Panc1 (cell line): ENCODE data around the gene ZDHHC19. TPM values are rescaled to one million over a fixed set of nuclear protein-coding genes. Genes with fewer than 3 reads are reported as not detected.
A peak's percentile ranks its signal among the peaks of the same experiment; 100 is the strongest.

Source experiments
- ATAC-seq: fragments of 200-7000 bp; cut with Tn5 transposase; 2 replicates; pipeline ENCODE4 v1.9.1; 2020; ENCODE audit warnings: mild to moderate bottlenecking, moderate library complexity
- BruUV-seq: library from RNA; stranded (reverse); fragments of 400-500 nt; replicated peaks from 2 replicates; lab custom pipeline; 2021; lab: Mats Ljungman, UMichigan
- CTCF ChIA-PET: fragments of 300-600 bp; sonication (Branson Sonifier 250); formaldehyde crosslinking; loops from one replicate; lab custom pipeline; 2022; ENCODE audit warnings: antibody characterized with exemption; lab: Charles Lee
- POLR2A ChIA-PET: fragments of 300-600 bp; sonication (Branson Sonifier 250); formaldehyde crosslinking; loops from one replicate; lab custom pipeline; 2022; ENCODE audit warnings: antibody characterized with exemption; lab: Charles Lee
- DNase-seq: peaks from one replicate; pipeline ENCODE4 v3.0.0-alpha.2; 2010; ENCODE audit warnings: low read depth, low spot score
- H3K27ac ChIP-seq: 2 replicates; pipeline ENCODE4 v1.5.1; 2011; ENCODE audit warnings: mild to moderate bottlenecking, low read length, inconsistent platforms
- H3K27me3 ChIP-seq: fragments of 200-500 bp; sonication (Bioruptor generic); 2 replicates; pipeline ENCODE4 v1.6.0; 2014; ENCODE audit warnings: low read length, inconsistent platforms; ENCODE audit not compliant: control insufficient read depth, insufficient read depth
- H3K36me3 ChIP-seq: fragments of 200-500 bp; sonication (Bioruptor generic); 2 replicates; pipeline ENCODE4 v1.5.1; 2014; ENCODE audit warnings: inconsistent platforms, mild to moderate bottlenecking, low read length, moderate library complexity; ENCODE audit not compliant: control insufficient read depth, insufficient read depth
- H3K4me1 ChIP-seq: 2 replicates; pipeline ENCODE4 v1.5.1; 2011; ENCODE audit warnings: inconsistent platforms, mild to moderate bottlenecking, low read length, moderate library complexity; ENCODE audit not compliant: control insufficient read depth, insufficient read depth
- H3K4me3 ChIP-seq, 2 experiments: 2 replicates each; pipeline ENCODE4 v1.5.1; 2011 to 2012; ENCODE audit warnings: low read depth in 2 of 2, low read length in 2 of 2, mild to moderate bottlenecking in 2 of 2, inconsistent platforms in 1 of 2, moderate library complexity in 1 of 2
- H3K9me3 ChIP-seq: fragments of 200-500 bp; sonication (Bioruptor generic); 2 replicates; pipeline ENCODE4 v1.5.1; 2014; ENCODE audit warnings: low read depth, mild to moderate bottlenecking, inconsistent platforms, low read length, moderate library complexity; ENCODE audit not compliant: control insufficient read depth, insufficient read depth
- POLR2AphosphoS5 ChIP-seq: IDR thresholded peaks from 2 replicates; pipeline ENCODE4 v1.6.1; 2012; ENCODE audit warnings: mild to moderate bottlenecking, low read depth, low read length, moderate library complexity
- SIN3A ChIP-seq: IDR thresholded peaks from 2 replicates; pipeline ENCODE4 v1.6.1; 2012; ENCODE audit warnings: low read depth, mild to moderate bottlenecking, low read length, moderate library complexity, borderline replicate concordance; ENCODE audit not compliant: insufficient read depth
- TCF7L2 ChIP-seq: IDR thresholded peaks from 2 replicates; pipeline ENCODE4 v1.6.1; 2011; ENCODE audit warnings: mild to moderate bottlenecking, low read depth, low read length, inconsistent platforms
- in situ Hi-C: cut with HindIII; loops from 2 replicates; pipeline ENCODE4 v1.10.0; 2016; ENCODE audit warnings: low sequenced_read_pairs, low pct_unique_long_range_greater_than_20kb
- intact Hi-C: fragments of 100-400 bp; cut with micrococcal nuclease; formaldehyde crosslinking; loops from one replicate; pipeline ENCODE4 v1.10.0; 2022; ENCODE audit not compliant: unreplicated experiment
- total RNA-seq: library from RNA; stranded (reverse); gene quantifications from one replicate; pipeline ENCODE4 v1.2.1, GENCODE V29; 2021; ENCODE audit not compliant: unreplicated experiment
- TF ChIP-seq, protein P1 (sequence below), 2 experiments: IDR thresholded peaks; 2 replicates each; pipeline ENCODE4 v1.6.1; 2011 to 2012; ENCODE audit warnings: low read depth in 2 of 2, control low read depth in 1 of 2, low read length in 1 of 2, mild to moderate bottlenecking in 1 of 2, moderate library complexity in 1 of 2; ENCODE audit not compliant: insufficient read depth in 1 of 2
- TF ChIP-seq, protein P2 (sequence below): fragments of 450-650 bp; IDR thresholded peaks from 2 replicates; pipeline ENCODE4 v1.5.1; 2017; ENCODE audit warnings: mild to moderate bottlenecking

The ZDHHC19 gene
- total RNA-seq, 1 experiment from 2014 or later: 0.33 TPM

DNA sequence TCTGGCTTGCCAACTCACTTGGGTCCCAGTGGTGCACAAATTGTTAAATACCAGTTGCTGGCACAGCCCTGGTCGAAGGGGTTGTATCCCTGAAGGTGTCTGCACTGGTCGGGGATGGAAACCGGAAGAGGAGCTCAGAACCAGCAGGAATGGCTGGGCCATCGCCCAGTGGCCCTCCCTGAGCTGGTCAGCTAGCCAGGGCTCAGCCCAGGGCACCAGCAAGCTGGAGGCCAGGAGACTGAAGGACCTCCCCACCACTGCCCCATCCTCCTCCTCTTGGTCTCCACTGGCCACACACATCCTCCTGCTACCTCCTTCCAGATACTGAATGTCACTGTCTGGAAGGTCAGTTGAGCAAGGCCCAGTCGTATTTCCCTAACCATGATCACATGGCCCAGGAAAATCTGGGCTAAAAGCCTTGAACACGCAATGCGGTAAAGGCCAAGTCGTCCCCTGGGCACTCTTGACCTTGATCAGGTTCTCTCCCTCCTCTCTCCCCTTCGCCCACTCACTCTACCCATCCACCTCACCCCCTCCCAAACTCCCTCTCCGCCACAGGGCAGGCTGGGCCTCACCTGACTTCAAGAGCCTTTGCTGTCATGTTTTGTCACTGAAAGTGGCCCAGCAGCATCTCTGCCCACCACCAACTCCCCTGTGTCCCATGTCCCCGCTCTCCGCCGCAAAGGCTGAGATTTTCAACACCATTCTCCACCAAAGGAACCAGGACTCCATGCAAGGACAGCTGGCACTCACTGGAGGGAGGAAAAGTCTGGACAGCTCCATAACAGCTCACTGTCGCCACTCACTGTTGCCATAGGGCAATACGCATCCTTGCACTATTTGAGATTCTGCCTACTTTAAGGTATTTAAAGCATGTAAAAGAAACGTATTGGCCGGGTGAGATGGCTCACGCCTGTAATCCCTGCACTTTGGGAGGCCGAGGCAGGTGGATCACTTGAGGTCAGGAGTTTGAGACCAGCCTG, 12.1 kb downstream of the ZDHHC19 start:
- intact Hi-C loops (no loop called here), in situ Hi-C loops (loop anchor here (25.0 kb wide), 1 partner anchor 112 kb away; the partner anchor contains the start of gene TFRC)
- Histone ChIP-seq H3K27ac (no peak overlapping the region), H3K27me3 (no peaks in the 10 kb centered on the region), H3K36me3 (no peaks in the 10 kb centered on the region), H3K4me1 (peaks cover 4% of the 10 kb centered on the region; the same call in 1 of the 2 replicates), H3K4me3 (no peak overlapping the region), H3K9me3 (no peaks in the 10 kb centered on the region)
- no peak for DNase-seq
- ATAC-seq: peak; percentile 33
- POLR2A ChIA-PET: interaction anchor here (0.5 kb wide), 1 partner anchor 52 kb away, joined by 5 read pairs; no protein-coding TSS in a partner anchor
- TF ChIP-seq SIN3A: no peak
- TF ChIP-seq, protein P1, sequence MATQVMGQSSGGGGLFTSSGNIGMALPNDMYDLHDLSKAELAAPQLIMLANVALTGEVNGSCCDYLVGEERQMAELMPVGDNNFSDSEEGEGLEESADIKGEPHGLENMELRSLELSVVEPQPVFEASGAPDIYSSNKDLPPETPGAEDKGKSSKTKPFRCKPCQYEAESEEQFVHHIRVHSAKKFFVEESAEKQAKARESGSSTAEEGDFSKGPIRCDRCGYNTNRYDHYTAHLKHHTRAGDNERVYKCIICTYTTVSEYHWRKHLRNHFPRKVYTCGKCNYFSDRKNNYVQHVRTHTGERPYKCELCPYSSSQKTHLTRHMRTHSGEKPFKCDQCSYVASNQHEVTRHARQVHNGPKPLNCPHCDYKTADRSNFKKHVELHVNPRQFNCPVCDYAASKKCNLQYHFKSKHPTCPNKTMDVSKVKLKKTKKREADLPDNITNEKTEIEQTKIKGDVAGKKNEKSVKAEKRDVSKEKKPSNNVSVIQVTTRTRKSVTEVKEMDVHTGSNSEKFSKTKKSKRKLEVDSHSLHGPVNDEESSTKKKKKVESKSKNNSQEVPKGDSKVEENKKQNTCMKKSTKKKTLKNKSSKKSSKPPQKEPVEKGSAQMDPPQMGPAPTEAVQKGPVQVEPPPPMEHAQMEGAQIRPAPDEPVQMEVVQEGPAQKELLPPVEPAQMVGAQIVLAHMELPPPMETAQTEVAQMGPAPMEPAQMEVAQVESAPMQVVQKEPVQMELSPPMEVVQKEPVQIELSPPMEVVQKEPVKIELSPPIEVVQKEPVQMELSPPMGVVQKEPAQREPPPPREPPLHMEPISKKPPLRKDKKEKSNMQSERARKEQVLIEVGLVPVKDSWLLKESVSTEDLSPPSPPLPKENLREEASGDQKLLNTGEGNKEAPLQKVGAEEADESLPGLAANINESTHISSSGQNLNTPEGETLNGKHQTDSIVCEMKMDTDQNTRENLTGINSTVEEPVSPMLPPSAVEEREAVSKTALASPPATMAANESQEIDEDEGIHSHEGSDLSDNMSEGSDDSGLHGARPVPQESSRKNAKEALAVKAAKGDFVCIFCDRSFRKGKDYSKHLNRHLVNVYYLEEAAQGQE (IDR thresholded peaks at IDR 0.05; ENCODE audit: insufficient read depth in 1 of 2, low read depth in 2 of 2, low read length in 1 of 2): no peak
- TF ChIP-seq, protein P2, sequence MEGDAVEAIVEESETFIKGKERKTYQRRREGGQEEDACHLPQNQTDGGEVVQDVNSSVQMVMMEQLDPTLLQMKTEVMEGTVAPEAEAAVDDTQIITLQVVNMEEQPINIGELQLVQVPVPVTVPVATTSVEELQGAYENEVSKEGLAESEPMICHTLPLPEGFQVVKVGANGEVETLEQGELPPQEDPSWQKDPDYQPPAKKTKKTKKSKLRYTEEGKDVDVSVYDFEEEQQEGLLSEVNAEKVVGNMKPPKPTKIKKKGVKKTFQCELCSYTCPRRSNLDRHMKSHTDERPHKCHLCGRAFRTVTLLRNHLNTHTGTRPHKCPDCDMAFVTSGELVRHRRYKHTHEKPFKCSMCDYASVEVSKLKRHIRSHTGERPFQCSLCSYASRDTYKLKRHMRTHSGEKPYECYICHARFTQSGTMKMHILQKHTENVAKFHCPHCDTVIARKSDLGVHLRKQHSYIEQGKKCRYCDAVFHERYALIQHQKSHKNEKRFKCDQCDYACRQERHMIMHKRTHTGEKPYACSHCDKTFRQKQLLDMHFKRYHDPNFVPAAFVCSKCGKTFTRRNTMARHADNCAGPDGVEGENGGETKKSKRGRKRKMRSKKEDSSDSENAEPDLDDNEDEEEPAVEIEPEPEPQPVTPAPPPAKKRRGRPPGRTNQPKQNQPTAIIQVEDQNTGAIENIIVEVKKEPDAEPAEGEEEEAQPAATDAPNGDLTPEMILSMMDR: no peak
- BruUV-seq: no TSS peak
- CTCF ChIA-PET: interaction anchor here (0.5 to 3.0 kb wide), 7 partner anchors 16 to 173 kb away, joined by 3 to 20 read pairs (median 4); no protein-coding TSS in a partner anchor

DNA sequence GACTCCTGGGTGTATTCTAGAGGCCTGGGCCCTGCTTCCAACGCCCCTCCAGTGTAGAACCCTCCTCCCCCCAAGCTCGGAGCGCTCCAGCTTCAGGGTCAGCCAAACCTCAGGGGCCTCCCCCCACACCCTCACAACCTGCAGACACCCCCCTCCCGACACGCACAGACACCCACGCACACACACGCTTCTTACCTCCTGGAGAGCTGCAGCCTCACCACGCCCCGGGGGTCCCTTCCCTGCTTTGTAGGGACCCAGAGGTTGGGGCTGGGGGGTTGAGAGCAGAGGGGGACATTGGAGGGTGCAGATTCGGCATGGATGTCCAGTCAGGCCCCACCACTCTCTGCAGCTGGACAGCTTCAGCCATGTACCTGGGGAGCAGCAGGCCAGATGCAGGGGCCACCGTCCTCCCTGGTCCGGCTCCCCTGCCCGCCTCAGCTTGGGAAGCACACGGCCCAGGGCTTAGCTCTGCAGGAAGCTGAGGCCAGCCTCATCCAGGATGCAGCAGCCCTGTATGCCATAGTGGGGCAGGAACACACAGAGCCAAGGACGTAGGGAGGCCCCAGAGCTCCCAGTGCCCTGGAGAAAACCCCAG, 13.0 kb downstream of the ZDHHC19 start:
- Histone ChIP-seq H3K27me3 (no peaks in the 10 kb centered on the region), H3K4me3 (no peak overlapping the region), H3K4me1 (peaks cover 11% of the 10 kb centered on the region; the same call in 1 of the 2 replicates), H3K9me3 (no peaks in the 10 kb centered on the region), H3K27ac (no peak overlapping the region), H3K36me3 (no peaks in the 10 kb centered on the region)
- TF ChIP-seq SIN3A (no peak), TCF7L2 (no peak), POLR2AphosphoS5 (no peak)
- TF ChIP-seq, protein P2: no peak
- TF ChIP-seq, protein P1 (IDR thresholded peaks at IDR 0.05; ENCODE audit: insufficient read depth in 1 of 2, low read depth in 2 of 2, low read length in 1 of 2): no peak
- DNase-seq: no peak
- in situ Hi-C loops (loop anchor here (25.0 kb wide), 1 partner anchor 111 kb away; the partner anchor contains the start of gene TFRC), intact Hi-C loops (no loop called here)
- POLR2A ChIA-PET: interaction anchor here (0.6 kb wide), 1 partner anchor 118 kb away, joined by 4 read pairs; no protein-coding TSS in a partner anchor
- CTCF ChIA-PET: interaction anchor here (1.4 to 3.0 kb wide), 2 partner anchors 125 to 172 kb away, joined by 4 to 15 read pairs; no protein-coding TSS in a partner anchor
- peak; percentile 7; the same call in 1 of the 2 replicates for ATAC-seq
- BruUV-seq: no TSS peak
